ENCODE results near the gene CUL1.

Gene CUL1

DNA sequence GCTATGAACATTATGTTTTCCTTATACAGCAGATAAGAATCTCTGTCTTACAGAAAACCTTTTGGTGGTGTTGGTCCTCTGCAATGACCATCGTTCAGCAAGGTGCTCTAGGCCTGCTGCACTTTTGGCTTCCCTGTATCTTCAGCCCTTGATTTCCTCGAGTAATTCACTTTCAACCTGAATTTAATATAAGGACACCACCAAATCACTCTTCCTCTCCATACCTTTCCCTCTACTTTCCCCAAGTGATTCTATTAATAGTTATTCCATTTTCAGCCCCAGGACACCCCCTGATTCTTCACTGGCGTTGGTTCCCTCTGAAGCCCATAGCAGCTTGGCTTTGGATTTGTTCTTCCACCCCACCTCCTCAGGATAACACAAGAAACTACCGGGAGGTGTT lies 113.2 kb downstream of the CUL1 start:
- no peak for DNase-seq

DNA sequence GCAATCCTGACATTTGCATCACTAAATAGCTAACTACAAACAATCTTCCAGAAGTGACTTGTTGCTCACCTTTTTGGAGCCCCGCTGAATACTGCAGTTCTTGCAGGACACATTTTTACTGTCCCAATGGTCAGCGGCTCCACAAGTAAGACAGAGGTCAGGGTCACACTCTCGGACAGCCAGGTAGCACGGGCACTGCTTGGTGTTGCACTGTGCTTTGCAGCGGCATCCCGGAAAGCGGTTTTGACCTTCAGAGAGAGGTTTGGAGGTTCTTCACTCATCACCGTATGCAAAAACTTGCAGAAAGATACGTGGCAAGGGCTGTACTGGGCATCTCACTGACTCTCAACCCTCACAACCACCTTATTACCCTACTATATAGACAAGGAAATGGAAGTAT lies 115.2 kb downstream of the CUL1 start:
- no peak for DNase-seq

DNA sequence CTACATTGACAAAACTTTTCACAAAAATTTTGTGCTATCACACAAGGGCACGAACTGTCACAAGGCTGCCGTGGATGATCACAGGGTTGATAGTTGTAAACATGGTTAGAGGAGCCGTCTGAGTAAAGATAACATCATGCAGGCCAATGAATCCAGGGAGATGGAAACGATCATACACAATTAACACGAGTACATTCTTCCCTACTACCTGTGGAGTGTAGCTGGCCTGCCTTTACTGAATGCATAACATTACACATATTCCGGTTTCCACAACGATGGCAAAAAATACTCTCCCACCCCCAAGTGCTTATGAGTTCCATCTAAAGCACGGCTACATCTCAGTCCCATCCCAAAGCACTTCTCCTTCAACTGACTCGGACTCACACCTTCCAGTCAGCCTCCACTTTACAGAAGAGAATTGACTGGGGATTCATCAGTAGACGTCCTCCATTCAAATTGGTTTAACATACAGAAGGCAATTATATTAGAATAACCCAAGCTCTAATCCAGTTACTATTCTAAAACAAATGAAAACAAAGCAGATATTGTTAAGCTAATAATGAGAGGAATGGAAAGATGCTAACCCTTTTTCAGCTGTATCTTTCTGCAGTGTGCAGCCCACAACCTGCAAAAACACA lies 116.3 kb downstream of the CUL1 start:
- DNase-seq: no peak

DNA sequence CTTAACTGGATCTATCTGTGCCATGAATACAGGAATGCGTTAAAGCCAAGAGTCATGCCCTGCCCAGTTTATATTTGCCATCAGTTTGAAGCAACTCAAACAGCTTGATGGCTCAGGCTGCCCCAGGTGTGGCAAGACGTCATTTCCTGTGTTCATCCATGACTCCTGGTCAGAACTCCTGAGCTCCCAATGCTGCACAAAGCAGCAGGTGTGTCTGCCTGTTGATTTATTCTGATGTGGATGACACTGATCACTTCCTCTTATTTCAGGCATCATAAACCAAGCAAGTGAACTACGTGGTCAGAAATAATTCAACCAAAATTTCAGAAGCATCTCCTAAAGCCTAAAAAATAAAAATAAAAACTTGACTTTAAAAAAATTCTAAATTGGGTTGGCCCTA lies 116.9 kb downstream of the CUL1 start:
- DNase-seq: no peak

DNA sequence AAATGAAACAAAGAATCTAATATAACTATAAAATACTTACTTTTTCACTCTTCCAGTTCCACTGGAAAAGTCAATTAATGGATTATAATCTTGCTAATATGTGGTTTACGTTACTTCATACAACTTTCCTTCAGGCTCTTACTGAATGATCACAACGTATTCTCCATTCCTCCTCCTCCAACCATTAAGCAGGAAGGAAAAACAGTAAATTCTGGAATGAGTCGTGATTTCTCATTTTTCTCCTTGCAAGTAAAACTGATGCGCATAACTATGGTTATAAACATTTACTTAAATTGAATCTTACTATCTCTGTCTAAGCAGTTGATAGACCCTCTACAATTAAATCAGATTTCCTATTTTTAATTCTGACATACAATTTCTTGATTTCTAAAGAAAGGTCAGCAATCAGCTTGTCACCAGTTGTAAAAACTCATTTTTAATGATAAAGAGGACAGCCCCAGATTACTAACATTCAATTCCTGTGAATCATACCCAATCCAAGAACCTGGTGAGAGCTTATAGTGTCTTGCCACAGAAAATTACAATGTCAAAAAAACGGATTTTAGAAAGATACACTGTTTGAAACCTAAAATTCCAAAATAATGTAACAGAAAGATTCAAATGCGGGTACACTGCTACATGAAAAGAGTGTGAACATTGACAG lies 121.1 kb downstream of the CUL1 start:
- DNase-seq: no peak

DNA sequence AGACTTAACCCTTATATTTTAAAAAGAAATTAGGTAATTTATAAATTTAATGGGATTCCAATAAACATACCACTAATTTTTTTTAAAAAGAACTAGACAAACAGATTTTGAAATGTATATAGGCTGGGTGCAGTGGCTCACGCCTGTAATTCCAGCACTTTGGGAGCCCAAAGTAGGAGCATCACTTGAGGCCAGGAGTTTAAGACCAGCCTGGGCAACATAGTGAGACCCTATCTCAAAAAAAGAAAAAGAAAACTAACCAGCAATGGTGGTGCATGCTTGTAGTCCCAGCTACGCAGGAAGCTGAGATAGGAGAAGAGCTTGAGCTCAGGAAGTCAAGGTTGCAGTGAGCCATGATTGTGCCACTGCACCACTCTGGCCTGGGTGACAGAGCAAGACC lies 122.7 kb downstream of the CUL1 start:
- no peak for DNase-seq

DNA sequence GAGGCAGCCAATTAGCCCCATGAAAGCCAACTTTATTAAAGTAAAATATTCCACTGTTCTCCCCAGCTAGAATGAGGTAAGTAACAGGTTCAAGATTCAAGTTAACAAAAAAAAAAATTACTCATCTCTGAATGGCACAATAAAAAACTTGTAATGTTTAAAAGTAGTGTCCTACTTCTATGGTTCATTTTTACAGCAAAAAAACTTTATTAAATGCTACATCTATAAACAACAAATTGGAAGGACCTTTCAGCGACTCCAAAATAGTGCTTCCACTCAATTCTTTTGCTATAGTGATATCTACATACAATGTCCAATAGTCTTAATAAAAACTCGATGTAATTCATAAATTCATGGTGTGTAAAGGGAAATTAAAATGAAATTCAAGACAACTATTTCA lies 126.2 kb downstream of the CUL1 start:
- no peak for DNase-seq

DNA sequence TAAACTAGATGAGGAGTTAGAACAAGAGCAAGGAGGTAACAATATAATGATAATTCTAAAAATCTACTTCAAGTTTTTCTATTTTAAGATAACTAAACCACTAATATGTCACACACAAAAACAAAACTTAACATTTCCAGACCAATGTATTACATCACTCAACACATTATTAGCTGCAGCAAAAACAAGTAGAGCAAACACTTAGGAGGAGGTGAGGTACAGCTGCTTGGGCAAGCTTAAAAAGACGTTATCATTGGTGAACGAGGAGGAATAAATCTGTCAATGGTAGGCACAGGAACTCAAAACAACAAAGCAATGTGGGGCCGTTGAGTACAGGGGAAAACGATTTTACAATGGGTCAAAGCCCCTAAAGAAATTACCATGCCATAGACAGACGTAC lies 126.6 kb downstream of the CUL1 start:
- no peak for DNase-seq

DNA sequence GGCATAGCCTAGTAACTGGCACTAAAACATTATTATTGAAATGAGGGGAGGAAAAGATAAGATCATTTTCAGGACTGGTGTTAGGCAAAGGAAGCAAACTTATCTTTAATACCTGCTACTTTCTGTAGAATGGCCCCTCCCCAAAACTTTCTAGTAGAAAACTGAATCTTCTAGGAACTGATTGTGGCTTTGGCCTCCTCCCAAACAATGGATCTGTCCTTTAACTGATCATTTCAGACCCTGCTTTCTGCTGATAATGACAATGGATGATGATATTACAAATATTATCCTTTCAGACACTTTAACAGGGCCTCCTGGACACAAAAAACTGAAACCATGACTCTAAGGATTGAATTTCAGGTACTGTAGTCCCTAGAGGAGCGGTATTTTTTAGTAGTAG lies 130.3 kb downstream of the CUL1 start:
- DNase-seq: no peak

DNA sequence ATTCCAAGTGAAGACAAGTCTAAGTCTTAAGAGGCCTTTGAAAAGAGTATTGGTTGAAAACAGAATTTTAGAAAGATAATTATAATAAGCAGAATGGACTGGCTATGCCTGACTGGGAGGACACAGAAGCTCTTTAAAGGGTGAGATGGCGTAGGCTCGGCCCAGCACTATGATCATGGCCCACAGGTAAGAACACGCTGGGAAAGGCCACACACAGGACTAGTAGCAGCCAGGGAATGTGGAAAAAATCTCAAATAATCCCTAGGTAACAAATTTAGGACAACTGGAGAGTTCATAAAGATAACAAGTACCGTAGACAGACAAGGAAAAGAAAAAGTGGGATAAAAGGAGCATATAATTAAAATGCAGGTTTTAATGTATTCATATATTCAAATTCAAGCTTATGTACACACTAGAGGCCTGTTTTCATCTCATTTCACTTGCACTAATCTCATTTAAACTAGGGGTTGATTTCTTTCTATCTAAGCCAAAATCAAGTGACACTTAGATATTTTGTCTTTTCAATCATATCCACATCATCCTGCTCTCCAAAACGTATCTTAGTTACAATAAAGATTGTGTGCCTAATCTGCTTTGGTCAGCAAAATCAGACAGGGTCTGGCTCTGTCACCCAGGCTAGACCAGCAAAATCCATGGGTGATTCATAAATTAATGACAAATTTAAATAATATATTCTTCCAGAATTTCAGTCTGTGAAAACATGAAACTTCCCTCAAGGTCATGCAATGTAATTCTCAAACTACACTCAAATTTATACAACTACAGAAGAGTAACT lies 132.4 kb downstream of the CUL1 start:
- no peak for DNase-seq

DNA sequence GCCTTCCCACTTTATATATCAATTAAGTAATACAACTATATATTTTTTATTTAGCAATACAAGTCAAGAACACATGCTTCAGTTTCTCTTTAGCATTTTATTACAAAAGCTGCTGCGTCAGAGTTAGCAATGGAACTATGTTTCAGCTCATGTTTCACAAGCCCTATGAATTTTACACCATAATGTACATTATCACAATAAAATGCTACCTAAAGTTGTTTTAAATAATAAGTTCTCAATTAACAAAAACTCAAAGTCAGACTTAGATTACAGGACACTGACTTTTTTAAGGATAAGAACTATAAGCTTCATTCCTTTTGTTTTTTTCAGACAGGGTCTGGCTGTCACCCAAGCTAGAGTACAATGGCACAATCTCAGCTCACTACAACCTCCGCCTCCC lies 133.1 kb downstream of the CUL1 start:
- no peak for DNase-seq

DNA sequence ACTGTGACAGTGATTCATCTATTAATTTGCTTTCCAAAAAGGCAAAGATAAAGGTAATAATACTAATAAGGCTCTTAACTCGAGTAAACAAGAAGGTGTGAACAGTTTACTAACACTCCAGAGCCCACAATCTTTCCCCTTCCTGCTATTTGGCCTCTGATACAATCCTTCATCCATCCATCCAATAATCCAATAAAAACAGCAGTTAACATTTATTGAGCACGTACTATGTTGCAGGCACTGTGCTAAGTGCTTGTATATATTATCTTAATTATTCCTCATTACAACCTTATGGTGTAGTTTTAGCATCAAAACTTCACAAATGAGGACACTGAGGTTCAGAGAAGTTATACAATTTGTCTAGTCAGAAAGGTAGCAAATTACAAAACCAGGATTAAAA lies 135.9 kb downstream of the CUL1 start:
- DNase-seq: no peak

DNA sequence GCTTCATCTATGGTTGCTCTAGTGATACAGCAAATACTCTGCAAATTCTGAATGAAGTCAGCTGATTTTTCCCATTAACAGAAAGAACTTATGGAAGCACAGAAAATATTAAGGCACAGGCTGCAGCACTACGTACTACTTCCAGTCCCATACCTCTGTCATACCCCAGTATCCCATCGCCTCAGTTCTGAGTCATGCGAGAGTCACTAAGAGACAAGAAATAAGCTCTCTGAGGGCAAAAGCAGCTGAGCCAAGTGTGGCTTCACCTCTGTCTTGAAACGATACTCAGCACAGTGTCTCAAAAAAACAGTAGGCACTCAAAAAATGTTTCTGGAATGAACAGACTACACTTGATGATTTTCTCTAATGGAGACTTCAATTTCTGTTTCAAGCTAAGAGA lies 137.2 kb downstream of the CUL1 start:
- no peak for DNase-seq

DNA sequence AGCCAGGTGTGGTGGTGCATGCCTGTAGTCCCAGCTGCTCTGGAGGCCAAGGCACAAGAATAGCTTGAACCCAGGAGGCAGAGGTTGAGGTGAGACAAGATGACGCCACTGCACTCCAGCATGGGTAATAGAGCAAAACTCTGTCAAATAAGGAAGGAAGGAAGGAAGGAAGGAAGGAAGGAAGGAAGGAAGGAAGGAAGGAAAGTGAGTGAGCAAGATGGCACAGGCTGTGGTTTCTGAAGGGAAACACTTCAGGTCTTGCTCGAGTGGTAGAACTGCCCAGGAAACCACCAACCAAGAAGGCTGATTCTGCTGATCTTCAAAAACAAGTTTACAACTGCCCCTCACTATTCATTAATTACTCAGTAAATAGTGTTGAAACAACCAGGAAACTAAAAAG lies 140.2 kb downstream of the CUL1 start:
- DNase-seq: no peak

DNA sequence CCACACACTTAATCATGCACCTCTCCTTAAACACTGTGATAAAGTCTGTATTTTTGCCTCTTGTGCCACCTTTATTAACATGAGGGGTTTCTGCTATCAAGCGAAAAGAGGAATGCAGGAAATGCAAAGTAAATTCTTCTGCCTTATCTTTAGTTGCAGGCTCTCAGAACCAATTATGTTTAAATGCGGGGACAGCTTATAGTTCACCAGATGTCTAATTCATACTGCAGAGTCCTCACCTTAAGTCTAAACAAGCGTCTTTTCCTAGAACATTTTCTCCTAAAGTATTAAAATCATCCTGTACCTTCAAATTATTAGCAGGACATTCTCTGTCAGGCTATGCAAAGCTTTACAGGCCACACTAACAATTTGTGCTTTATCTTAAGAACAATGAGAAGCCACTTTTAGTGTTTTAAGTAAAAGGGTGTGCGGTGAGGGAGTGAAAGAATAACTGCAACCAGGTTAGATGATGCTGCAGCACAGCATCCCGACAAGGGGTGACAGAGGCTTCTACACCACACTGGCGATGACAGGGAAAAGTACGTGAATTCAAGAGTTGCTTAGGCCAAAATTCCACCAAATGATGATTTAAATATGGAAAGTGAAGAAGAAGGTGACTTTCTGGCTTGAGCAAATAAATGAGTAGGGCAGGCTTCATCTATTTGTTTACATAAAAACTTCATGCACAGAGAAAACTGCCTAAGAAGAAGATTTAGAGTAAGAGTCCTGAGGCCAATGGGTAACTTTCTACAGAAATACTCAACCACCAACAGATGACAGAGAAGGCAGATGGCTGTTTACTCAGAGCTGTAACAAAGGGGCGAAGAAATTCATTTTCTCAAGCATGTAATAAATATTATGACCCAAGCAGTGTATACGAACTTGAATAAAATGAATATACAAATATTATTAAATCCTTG lies 149.4 kb downstream of the CUL1 start:
- no peak for DNase-seq

DNA sequence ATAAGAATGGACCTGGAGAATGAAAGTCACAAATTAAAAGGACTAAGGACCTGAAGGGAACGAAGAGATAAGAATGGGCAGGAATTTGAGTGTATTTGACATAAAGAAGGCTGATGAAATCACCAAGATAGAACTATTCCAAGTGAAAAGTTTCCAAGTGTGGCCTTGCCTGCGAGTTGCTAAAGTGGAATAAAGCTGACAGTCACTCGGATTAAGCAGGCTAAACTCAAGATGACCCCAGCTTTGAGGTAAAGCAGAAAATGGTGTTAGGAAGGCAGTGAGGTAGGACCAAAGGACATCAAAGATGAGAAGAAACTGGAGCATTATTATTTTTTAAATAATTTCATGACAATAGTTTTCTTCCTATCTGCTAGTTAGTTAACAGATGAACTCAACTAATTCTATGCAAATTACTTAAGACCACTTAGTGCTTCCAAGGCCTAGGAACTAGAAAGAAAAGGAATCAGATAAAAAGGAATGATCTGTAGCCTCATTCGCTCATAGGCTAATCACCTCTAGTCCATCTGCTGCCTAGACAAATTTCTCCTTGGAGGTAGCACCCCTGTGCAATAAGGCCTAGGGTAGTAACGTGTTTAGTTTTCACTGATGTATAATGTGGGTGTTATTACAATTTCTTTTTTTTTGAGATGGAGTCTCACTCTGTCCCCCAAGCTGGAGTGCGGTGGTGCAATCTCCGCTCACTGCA lies 150.8 kb downstream of the CUL1 start:
- DNase-seq: no peak

DNA sequence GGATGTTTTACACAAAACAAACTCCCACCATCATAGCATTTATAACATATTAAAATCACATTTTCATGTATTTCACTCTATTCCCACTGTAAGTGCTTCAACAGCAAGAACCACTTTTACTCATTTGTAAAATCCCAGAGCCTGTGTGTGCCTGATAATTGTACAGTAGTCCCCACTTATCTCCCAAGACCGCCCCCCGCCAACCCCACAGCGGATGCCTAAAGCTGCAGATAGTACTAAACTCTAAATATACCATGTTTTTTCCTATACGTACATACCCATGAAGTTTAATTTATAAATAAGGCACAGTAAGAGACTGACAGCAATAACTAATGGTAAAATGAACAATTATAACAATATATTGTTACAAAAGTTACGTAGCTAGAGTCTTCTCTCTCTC lies 151.9 kb downstream of the CUL1 start:
- DNase-seq: no peak
